GM12878 (cell line): ENCODE results near the gene SIRT5. TPM values are rescaled to one million over a fixed set of nuclear protein-coding genes. Genes with fewer than 3 reads are reported as not detected.

Experiments used
- ATAC-seq: fragments of 200-7000 bp; cut with Tn5 transposase; 3 replicates; pipeline ENCODE4 v1.9.1; 2020; ENCODE audit warnings: mild to moderate bottlenecking, moderate library complexity
- BruUV-seq: library from RNA; stranded (reverse); fragments of 400-500 nt; replicated peaks from 2 replicates; lab custom pipeline; 2021; lab: Mats Ljungman, UMichigan
- CTCF ChIA-PET: fragments of 300-600 bp; sonication (Branson Sonifier 250); formaldehyde crosslinking; extraction: SDS; loops from one replicate; lab custom pipeline; 2021; ENCODE audit warnings: inconsistent platforms; lab: Yijun Ruan, JAX
- POLR2A ChIA-PET: fragments of 350-600 bp; formaldehyde crosslinking; extraction: SDS; loops from one replicate; lab custom pipeline; 2021; ENCODE audit warnings: inconsistent platforms; lab: Charles Lee
- RAD21 ChIA-PET: fragments of 300-600 bp; sonication (Branson Sonifier 250); formaldehyde crosslinking; loops from one replicate; lab custom pipeline; 2023; ENCODE audit warnings: antibody characterized with exemption; ENCODE audit not compliant: unreplicated experiment; lab: Charles Lee
- SMC1A ChIA-PET: fragments of 300-600 bp; sonication (Branson Sonifier 250); formaldehyde crosslinking; loops from one replicate; lab custom pipeline; 2023; ENCODE audit not compliant: unreplicated experiment, uncharacterized antibody; lab: Charles Lee
- DNase-seq: peaks from one replicate; pipeline ENCODE4 v3.0.0-alpha.2; 2011; ENCODE audit warnings: low read depth, low spot score
- FAIRE-seq: peaks from 3 replicates; lab custom pipeline; 2011; peaks lifted over from hg19 to GRCh38; lab: Jason Lieb, UNC
- H2AFZ ChIP-seq: 2 replicates; pipeline ENCODE4 v1.6.0; 2011; ENCODE audit warnings: low read depth, low read length, control low read depth; ENCODE audit not compliant: control insufficient read depth
- H3K27ac ChIP-seq: 2 replicates; pipeline ENCODE4 v1.5.1; 2011; ENCODE audit warnings: control low read depth; ENCODE audit not compliant: control insufficient read depth, insufficient read depth
- H3K27me3 ChIP-seq, 2 experiments: replicated peaks in 1 of 2; 2 replicates each; pipeline versions ENCODE4 v1.6.0 to v1.6.1; 2011; ENCODE audit warnings: low read length in 1 of 2; ENCODE audit not compliant: control insufficient read depth in 2 of 2, insufficient read depth in 2 of 2
- H3K36me3 ChIP-seq, 2 experiments: 2 replicates each; pipeline ENCODE4 v1.5.1; 2011; ENCODE audit warnings: low read length in 1 of 2; ENCODE audit not compliant: control insufficient read depth in 2 of 2, insufficient read depth in 2 of 2
- H3K4me1 ChIP-seq: 2 replicates; pipeline ENCODE4 v1.6.1; 2011; ENCODE audit warnings: mild to moderate bottlenecking, low read length, moderate library complexity, mixed read lengths; ENCODE audit not compliant: control insufficient read depth, insufficient read depth
- H3K4me2 ChIP-seq: 2 replicates; pipeline ENCODE4 v1.6.0; 2011; ENCODE audit warnings: control low read depth; ENCODE audit not compliant: control insufficient read depth, insufficient read depth
- H3K4me3 ChIP-seq: fragments of 200-600 bp; sonication (generic); 2 replicates; pipeline ENCODE4 v1.5.1; 2016
- H3K79me2 ChIP-seq: 2 replicates; pipeline ENCODE4 v1.6.0; 2011; ENCODE audit warnings: low read length; ENCODE audit not compliant: control insufficient read depth, insufficient read depth
- H3K9ac ChIP-seq: 2 replicates; pipeline ENCODE4 v1.8.0; 2011; ENCODE audit warnings: low read length, control low read depth, mixed read lengths; ENCODE audit not compliant: control insufficient read depth, insufficient read depth
- H3K9me3 ChIP-seq: replicated peaks from 3 replicates; pipeline ENCODE4 v1.5.1; 2011; ENCODE audit warnings: mild to moderate bottlenecking, low read length; ENCODE audit not compliant: control insufficient read depth, insufficient read depth
- H4K20me1 ChIP-seq: 2 replicates; pipeline ENCODE4 v1.6.0; 2011; ENCODE audit not compliant: control insufficient read depth, insufficient read depth
- ASH2L ChIP-seq: fragments of 300-600, 200-600 bp; sonication (generic); IDR thresholded peaks from 2 replicates; pipeline ENCODE4 v1.6.1; 2017; ENCODE audit warnings: low read depth, mild to moderate bottlenecking, borderline replicate concordance
- ATF7 ChIP-seq: fragments of 450-650 bp; IDR thresholded peaks from 2 replicates; pipeline ENCODE4 v1.6.1; 2016; ENCODE audit warnings: low read depth, mild to moderate bottlenecking
- CREM ChIP-seq: IDR thresholded peaks from 2 replicates; pipeline ENCODE4 v1.6.1; 2014; ENCODE audit warnings: antibody characterized with exemption, low read depth
- EZH2 ChIP-seq: IDR thresholded peaks from 2 replicates; pipeline ENCODE4 v1.6.1; 2012; ENCODE audit warnings: low read depth, mild to moderate bottlenecking, control low read depth, inconsistent platforms, low read length, borderline replicate concordance; ENCODE audit not compliant: control insufficient read depth
- HDAC6 ChIP-seq: fragments of 200-600 bp; sonication (generic); IDR thresholded peaks from one replicate; pipeline ENCODE4 v1.8.0; 2017; ENCODE audit warnings: antibody characterized with exemption; ENCODE audit not compliant: unreplicated experiment
- PAX8 ChIP-seq: fragments of 450-650 bp; IDR thresholded peaks from 2 replicates; pipeline ENCODE4 v1.6.1; 2017; ENCODE audit warnings: mild to moderate bottlenecking, moderate library complexity
- RELA ChIP-seq: fragments of 450-650 bp; IDR thresholded peaks from 2 replicates; pipeline ENCODE4 v1.8.0; 2014; ENCODE audit warnings: borderline replicate concordance; ENCODE audit not compliant: partially characterized antibody
- SUZ12 ChIP-seq: fragments of 200-600 bp; sonication (generic); IDR thresholded peaks from one replicate; pipeline ENCODE4 v1.6.1; 2018; ENCODE audit warnings: antibody characterized with exemption, mild to moderate bottlenecking; ENCODE audit not compliant: unreplicated experiment
- WGBS: methylation state at CpG from one replicate; pipeline ENCODE4 v1.1.6; 2016; ENCODE audit warnings: low lambda C conversion rate; ENCODE audit not compliant: insufficient replicate concordance, insufficient coverage; ENCODE audit errors: missing lambda C conversion rate; 5-methylcytosine and 5-hydroxymethylcytosine counted together
- in situ Hi-C: fragments of 300-500 bp; cut with MboI; formaldehyde crosslinking; loops from 9 replicates; pipeline ENCODE4 v1.14.3; 2018; ENCODE audit warnings: mixed read lengths
- intact Hi-C: fragments of 100-400 bp; cut with micrococcal nuclease; formaldehyde crosslinking; loops from one replicate; pipeline ENCODE4 v1.14.2; 2022; ENCODE audit not compliant: unreplicated experiment
- polyA plus RNA-seq, 11 experiments: library from polyadenylated mRNA; depleted of rRNA in 4 of 11; unstranded in 6 of 11; stranded (reverse) in 5 of 11; fragments of >200 nt; fragmentation: Nextera tagmentation in 4 of 11; fragmentation: Illumina TruSeq in 1 of 11; extraction: Ambion mirVana in 4 of 11; extraction: Trizol in 1 of 11; gene quantifications; 1 replicate in 1 of 11; 2 replicates in 10 of 11; pipeline versions ENCODE4 v1.2.1 to v1.2.3, GENCODE V29; 2011 to 2016; ENCODE audit warnings: inconsistent platforms in 2 of 11, missing spikeins in 2 of 11, low read depth in 1 of 11
- total RNA-seq, 4 experiments: library from RNA; depleted of rRNA in 3 of 4; stranded (reverse); fragments of >200 nt in 3 of 4; fragmentation: Illumina TruSeq in 1 of 4; extraction: Trizol in 1 of 4; gene quantifications; 2 replicates each; pipeline versions ENCODE4 v1.2.1 to v1.2.3, GENCODE V29; 2013 to 2021
- TF ChIP-seq, protein P1 (sequence below): IDR thresholded peaks from 2 replicates; pipeline ENCODE4 v1.6.1; 2012; ENCODE audit warnings: improper control_type of control experiment, low read depth, low read length; ENCODE audit not compliant: insufficient replicate concordance
- TF ChIP-seq, protein P2 (sequence below): IDR thresholded peaks from 2 replicates; pipeline ENCODE4 v1.6.1; 2012; ENCODE audit warnings: low read depth, low read length, improper control_type of control experiment
- TF ChIP-seq, protein P3 (sequence below): fragments of 450-650 bp; IDR thresholded peaks from 2 replicates; pipeline ENCODE4 v1.6.1; 2017; ENCODE audit warnings: borderline replicate concordance

Gene SIRT5
- total and polyA plus RNA-seq, 10 of the 15 experiments (the other 5 are each of a cell fraction or from before 2014, with no cell fraction given): 1.7 to 12.4 (median 10.0) TPM

DNA sequence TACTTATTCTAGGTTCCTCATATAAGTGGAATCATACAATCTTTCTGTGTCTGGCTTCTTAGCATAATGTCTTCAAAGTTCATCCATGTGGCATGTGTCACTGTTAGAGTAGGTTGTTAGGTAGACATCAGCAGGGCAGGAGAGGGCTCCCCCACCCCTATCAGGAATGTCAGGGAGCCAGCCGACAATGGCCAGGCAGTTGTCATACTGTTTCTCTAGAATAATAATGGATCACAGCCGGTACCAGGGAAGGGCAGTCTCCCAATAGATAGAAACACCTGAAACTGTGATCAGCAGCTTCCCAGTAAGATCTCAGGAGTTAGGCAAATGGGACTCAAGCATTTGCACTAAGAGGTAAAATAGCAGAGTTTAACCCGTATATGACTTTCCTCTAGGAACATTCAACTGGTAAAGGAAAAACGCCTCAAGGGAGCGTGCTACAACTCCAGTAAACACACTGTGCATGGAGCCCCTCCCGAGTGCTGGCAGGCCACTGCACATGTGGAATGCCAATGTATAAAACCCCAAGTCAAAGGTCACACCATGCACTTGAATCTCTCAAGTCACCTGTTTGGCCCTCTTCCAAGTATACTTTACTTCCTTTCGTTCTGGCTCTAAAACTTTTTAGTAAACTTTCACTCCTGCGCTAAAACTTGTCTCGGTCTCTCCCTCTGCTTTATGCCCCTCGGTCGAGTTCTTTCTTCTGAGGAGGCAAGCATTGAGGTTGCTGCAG, 29.8 kb upstream of the SIRT5 start:
- 75% methylated on average over 11 of the region's 11 CpGs for WGBS
- intact Hi-C loops: no loop called here
- POLR2A ChIA-PET: no interaction called here

More for the DNA sequence above, 29.8 kb upstream of the SIRT5 start:
- H3K27ac ChIP-seq: no peak overlapping the region
- FAIRE-seq (no peak), ATAC-seq (no peak), DNase-seq (no peak)
- in situ Hi-C loops: loop anchor here (25.0 kb wide), 2 partner anchors 632 to 882 kb away; no protein-coding TSS in a partner anchor
- no peaks in the 10 kb centered on the region for H3K79me2 ChIP-seq
- H2AFZ ChIP-seq: no peak overlapping the region
- H3K4me2 ChIP-seq: no peak overlapping the region
- CTCF ChIA-PET: no interaction called here
- H3K4me1 ChIP-seq: no peaks in the 10 kb centered on the region
- no peaks in the 10 kb centered on the region for H3K9me3 ChIP-seq
- BruUV-seq: no TSS peak
- RAD21 ChIA-PET: no interaction called here
- H3K27me3 ChIP-seq: no peaks in the 10 kb centered on the region
- H3K4me3 ChIP-seq: no peak overlapping the region
- H4K20me1 ChIP-seq: no peaks in the 10 kb centered on the region; the same call in 1 of the 2 replicates
- SMC1A ChIA-PET: no interaction called here
- TF ChIP-seq, protein P1, sequence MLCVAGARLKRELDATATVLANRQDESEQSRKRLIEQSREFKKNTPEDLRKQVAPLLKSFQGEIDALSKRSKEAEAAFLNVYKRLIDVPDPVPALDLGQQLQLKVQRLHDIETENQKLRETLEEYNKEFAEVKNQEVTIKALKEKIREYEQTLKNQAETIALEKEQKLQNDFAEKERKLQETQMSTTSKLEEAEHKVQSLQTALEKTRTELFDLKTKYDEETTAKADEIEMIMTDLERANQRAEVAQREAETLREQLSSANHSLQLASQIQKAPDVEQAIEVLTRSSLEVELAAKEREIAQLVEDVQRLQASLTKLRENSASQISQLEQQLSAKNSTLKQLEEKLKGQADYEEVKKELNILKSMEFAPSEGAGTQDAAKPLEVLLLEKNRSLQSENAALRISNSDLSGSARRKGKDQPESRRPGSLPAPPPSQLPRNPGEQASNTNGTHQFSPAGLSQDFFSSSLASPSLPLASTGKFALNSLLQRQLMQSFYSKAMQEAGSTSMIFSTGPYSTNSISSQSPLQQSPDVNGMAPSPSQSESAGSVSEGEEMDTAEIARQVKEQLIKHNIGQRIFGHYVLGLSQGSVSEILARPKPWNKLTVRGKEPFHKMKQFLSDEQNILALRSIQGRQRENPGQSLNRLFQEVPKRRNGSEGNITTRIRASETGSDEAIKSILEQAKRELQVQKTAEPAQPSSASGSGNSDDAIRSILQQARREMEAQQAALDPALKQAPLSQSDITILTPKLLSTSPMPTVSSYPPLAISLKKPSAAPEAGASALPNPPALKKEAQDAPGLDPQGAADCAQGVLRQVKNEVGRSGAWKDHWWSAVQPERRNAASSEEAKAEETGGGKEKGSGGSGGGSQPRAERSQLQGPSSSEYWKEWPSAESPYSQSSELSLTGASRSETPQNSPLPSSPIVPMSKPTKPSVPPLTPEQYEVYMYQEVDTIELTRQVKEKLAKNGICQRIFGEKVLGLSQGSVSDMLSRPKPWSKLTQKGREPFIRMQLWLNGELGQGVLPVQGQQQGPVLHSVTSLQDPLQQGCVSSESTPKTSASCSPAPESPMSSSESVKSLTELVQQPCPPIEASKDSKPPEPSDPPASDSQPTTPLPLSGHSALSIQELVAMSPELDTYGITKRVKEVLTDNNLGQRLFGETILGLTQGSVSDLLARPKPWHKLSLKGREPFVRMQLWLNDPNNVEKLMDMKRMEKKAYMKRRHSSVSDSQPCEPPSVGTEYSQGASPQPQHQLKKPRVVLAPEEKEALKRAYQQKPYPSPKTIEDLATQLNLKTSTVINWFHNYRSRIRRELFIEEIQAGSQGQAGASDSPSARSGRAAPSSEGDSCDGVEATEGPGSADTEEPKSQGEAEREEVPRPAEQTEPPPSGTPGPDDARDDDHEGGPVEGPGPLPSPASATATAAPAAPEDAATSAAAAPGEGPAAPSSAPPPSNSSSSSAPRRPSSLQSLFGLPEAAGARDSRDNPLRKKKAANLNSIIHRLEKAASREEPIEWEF: no peak
- TF ChIP-seq, protein P2, sequence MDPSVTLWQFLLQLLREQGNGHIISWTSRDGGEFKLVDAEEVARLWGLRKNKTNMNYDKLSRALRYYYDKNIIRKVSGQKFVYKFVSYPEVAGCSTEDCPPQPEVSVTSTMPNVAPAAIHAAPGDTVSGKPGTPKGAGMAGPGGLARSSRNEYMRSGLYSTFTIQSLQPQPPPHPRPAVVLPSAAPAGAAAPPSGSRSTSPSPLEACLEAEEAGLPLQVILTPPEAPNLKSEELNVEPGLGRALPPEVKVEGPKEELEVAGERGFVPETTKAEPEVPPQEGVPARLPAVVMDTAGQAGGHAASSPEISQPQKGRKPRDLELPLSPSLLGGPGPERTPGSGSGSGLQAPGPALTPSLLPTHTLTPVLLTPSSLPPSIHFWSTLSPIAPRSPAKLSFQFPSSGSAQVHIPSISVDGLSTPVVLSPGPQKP: no peak
- TF ChIP-seq, protein P3, sequence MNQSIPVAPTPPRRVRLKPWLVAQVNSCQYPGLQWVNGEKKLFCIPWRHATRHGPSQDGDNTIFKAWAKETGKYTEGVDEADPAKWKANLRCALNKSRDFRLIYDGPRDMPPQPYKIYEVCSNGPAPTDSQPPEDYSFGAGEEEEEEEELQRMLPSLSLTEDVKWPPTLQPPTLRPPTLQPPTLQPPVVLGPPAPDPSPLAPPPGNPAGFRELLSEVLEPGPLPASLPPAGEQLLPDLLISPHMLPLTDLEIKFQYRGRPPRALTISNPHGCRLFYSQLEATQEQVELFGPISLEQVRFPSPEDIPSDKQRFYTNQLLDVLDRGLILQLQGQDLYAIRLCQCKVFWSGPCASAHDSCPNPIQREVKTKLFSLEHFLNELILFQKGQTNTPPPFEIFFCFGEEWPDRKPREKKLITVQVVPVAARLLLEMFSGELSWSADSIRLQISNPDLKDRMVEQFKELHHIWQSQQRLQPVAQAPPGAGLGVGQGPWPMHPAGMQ: no peak
- TF ChIP-seq ATF7 (no peak), PAX8 (no peak), EZH2 (no peak), RELA (no peak), HDAC6 (no peak), SUZ12 (no peak), CREM (no peak), ASH2L (no peak)
- H3K36me3 ChIP-seq: no peaks in the 10 kb centered on the region
- H3K9ac ChIP-seq: no peak overlapping the region
